K562 (cell line): ENCODE data around the gene GP1BA. TPM values are rescaled to one million over a fixed set of nuclear protein-coding genes. Genes with fewer than 3 reads are reported as not detected.

ENCODE experiments used
- ATAC-seq: fragments of 200-7000 bp; cut with Tn5 transposase; 3 replicates; pipeline ENCODE4 v1.9.1; 2020; ENCODE audit warnings: moderate library complexity
- BruUV-seq: library from RNA; stranded (reverse); fragments of 400-500 nt; replicated peaks from 2 replicates; lab custom pipeline; 2021; lab: Mats Ljungman, UMichigan
- CTCF ChIA-PET: fragments of 300-600 bp; formaldehyde crosslinking; extraction: SDS; loops from one replicate; lab custom pipeline; 2021; ENCODE audit warnings: low intra/inter-chr PET ratio; lab: Yijun Ruan, JAX
- POLR2A ChIA-PET: fragments of 300-600, 350-650 bp; sonication (Branson Sonifier 250); formaldehyde crosslinking; extraction: SDS; loops from one replicate; lab custom pipeline; 2021; ENCODE audit warnings: antibody characterized with exemption, inconsistent platforms; lab: Yijun Ruan, JAX
- DNase-seq, 4 experiments: peaks; one replicate each; pipeline versions ENCODE4 v3.0.0 to v3.0.0-alpha.2; 2011 to 2018; ENCODE audit warnings: low spot score in 3 of 4, mixed read lengths in 3 of 4; ENCODE audit errors: extremely low read depth in 1 of 4
- FAIRE-seq: peaks from 2 replicates; lab custom pipeline; 2011; peaks lifted over from hg19 to GRCh38; lab: Jason Lieb, UNC
- H2AFZ ChIP-seq: 2 replicates; pipeline ENCODE4 v1.6.0; 2011; ENCODE audit warnings: low read depth, low read length, control low read depth, inconsistent platforms
- H3K27ac ChIP-seq: fragments of 200-600 bp; 3 replicates; pipeline ENCODE4 v1.8.0; 2011; ENCODE audit warnings: low read depth, mild to moderate bottlenecking, control low read depth, inconsistent platforms, low read length, moderate library complexity, mixed read lengths; ENCODE audit errors: extremely low read depth
- H3K27me3 ChIP-seq, 2 experiments: fragments of 300-600 bp in 1 of 2; 2 replicates in 1 of 2; 3 replicates in 1 of 2; pipeline versions ENCODE4 v1.6.0 to v1.8.0; 2011; ENCODE audit warnings: inconsistent platforms in 2 of 2, low read length in 2 of 2, mild to moderate bottlenecking in 1 of 2, mixed read lengths in 1 of 2, moderate library complexity in 1 of 2; ENCODE audit not compliant: control insufficient read depth in 2 of 2, insufficient read depth in 2 of 2
- H3K36me3 ChIP-seq: fragments of 300-600 bp; 3 replicates; pipeline ENCODE4 v1.8.0; 2011; ENCODE audit warnings: mild to moderate bottlenecking, low read length, inconsistent platforms; ENCODE audit not compliant: control insufficient read depth, insufficient read depth
- H3K4me1 ChIP-seq, 2 experiments: fragments of 200-600 bp in 1 of 2; replicated peaks in 1 of 2; 2 replicates in 1 of 2; 3 replicates in 1 of 2; pipeline versions ENCODE4 v1.5.1 to v1.8.0; 2011; ENCODE audit warnings: inconsistent platforms in 2 of 2, low read length in 2 of 2, mild to moderate bottlenecking in 1 of 2, mixed read lengths in 1 of 2, moderate library complexity in 1 of 2; ENCODE audit not compliant: control insufficient read depth in 2 of 2, insufficient read depth in 2 of 2
- H3K4me2 ChIP-seq: 2 replicates; pipeline ENCODE4 v1.6.1; 2011; ENCODE audit warnings: low read length, control low read depth, inconsistent platforms, mixed read lengths; ENCODE audit not compliant: insufficient read depth
- H3K4me3 ChIP-seq: fragments of 200-600 bp; sonication (generic), shearing (Covaris generic); 2 replicates; pipeline ENCODE4 v1.5.1; 2016; ENCODE audit warnings: control low read depth, inconsistent platforms
- H3K79me2 ChIP-seq: fragments of 200-600 bp; 3 replicates; pipeline ENCODE4 v1.8.0; 2011; ENCODE audit warnings: low read length, inconsistent platforms; ENCODE audit not compliant: control insufficient read depth, insufficient read depth
- H3K9ac ChIP-seq, 2 experiments: 2 replicates each; pipeline versions ENCODE4 v1.6.0 to v1.6.1; 2011; ENCODE audit warnings: low read depth in 2 of 2, low read length in 2 of 2, control low read depth in 1 of 2, inconsistent platforms in 1 of 2, mild to moderate bottlenecking in 1 of 2, mixed read lengths in 1 of 2; ENCODE audit not compliant: insufficient read depth in 1 of 2
- H3K9me1 ChIP-seq: one replicate; pipeline ENCODE4 v1.6.0; 2011; ENCODE audit warnings: inconsistent platforms, mild to moderate bottlenecking, low read length, moderate library complexity; ENCODE audit not compliant: control insufficient read depth, insufficient read depth
- H3K9me3 ChIP-seq: replicated peaks from 2 replicates; pipeline ENCODE4 v1.5.1; 2011; ENCODE audit warnings: low read depth, low read length, inconsistent platforms; ENCODE audit not compliant: control insufficient read depth, insufficient read depth
- H4K20me1 ChIP-seq: replicated peaks from 2 replicates; pipeline ENCODE4 v1.6.1; 2011; ENCODE audit warnings: low read length, inconsistent platforms, mixed read lengths; ENCODE audit not compliant: control insufficient read depth, insufficient read depth
- CBFB ChIP-seq: sonication (generic); formaldehyde crosslinking; IDR thresholded peaks from 2 replicates; pipeline ENCODE4 v1.4.0; 2020; ENCODE audit warnings: mild to moderate bottlenecking, missing genetic modification reagents
- ERF ChIP-seq: fragments of 450-650 bp; formaldehyde crosslinking; IDR thresholded peaks from 2 replicates; pipeline ENCODE4 v1.4.0; 2020; ENCODE audit warnings: mild to moderate bottlenecking, mixed read lengths
- GATAD2B ChIP-seq: fragments of 450-650 bp; IDR thresholded peaks from 2 replicates; pipeline ENCODE4 v1.6.1; 2017; ENCODE audit warnings: mild to moderate bottlenecking, borderline replicate concordance
- HNRNPK ChIP-seq: fragments of 200-400 bp; formaldehyde crosslinking; IDR thresholded peaks from one replicate; pipeline ENCODE4 v1.6.1; 2018; ENCODE audit warnings: mild to moderate bottlenecking, low read depth, low read length; ENCODE audit not compliant: poor library complexity, severe bottlenecking
- HNRNPLL ChIP-seq: fragments of 200-400 bp; formaldehyde crosslinking; IDR thresholded peaks from 2 replicates; pipeline ENCODE4 v1.6.1; 2017; ENCODE audit warnings: low read length, low read depth, mild to moderate bottlenecking; ENCODE audit not compliant: poor library complexity, severe bottlenecking
- KAT8 ChIP-seq: fragments of 450-650 bp; IDR thresholded peaks from 2 replicates; pipeline ENCODE4 v1.6.1; 2016; ENCODE audit warnings: low read depth, mild to moderate bottlenecking
- MEF2D ChIP-seq: conservative IDR thresholded peaks from 2 replicates; pipeline ENCODE4 v1.6.1; 2016; ENCODE audit warnings: low read depth, missing genetic modification characterization, missing compliant biosample characterization
- SMAD3 ChIP-seq: fragments of 450-650 bp; formaldehyde crosslinking; conservative IDR thresholded peaks from 2 replicates; pipeline ENCODE4 v1.4.0; 2020; ENCODE audit warnings: mild to moderate bottlenecking
- TAL1 ChIP-seq: fragments of 450-650 bp; IDR thresholded peaks from 2 replicates; pipeline ENCODE4 v1.6.1; 2016; ENCODE audit warnings: mild to moderate bottlenecking
- ZNF384 ChIP-seq: IDR thresholded peaks from 2 replicates; pipeline ENCODE4 v1.6.1; 2012; ENCODE audit warnings: low read depth, low read length, improper control_type of control experiment
- ZNF41 ChIP-seq: fragments of 250-450 bp; sonication (Bioruptor Pico); conservative IDR thresholded peaks from 2 replicates; pipeline ENCODE4 v1.4.0; 2020; ENCODE audit warnings: mild to moderate bottlenecking
- ZNF584 ChIP-seq: fragments of 200-800 bp; sonication (Bioruptor generic); IDR thresholded peaks from 2 replicates; pipeline ENCODE4 v1.6.1; 2016; ENCODE audit warnings: low read depth, mild to moderate bottlenecking, missing genetic modification characterization, missing compliant biosample characterization
- WGBS: fragments of 100-300 bp; shearing (Covaris generic); methylation state at CpG from one replicate; pipeline ENCODE4 v1.1.6; 2016; ENCODE audit warnings: low coverage, mixed read lengths; ENCODE audit not compliant: insufficient coverage; ENCODE audit errors: missing lambda C conversion rate; 5-methylcytosine and 5-hydroxymethylcytosine counted together
- in situ Hi-C: fragments of 300-500 bp; cut with MboI; formaldehyde crosslinking; loops from 4 replicates; pipeline ENCODE4 v1.15.0; 2018; ENCODE audit warnings: inconsistent platforms, mixed read lengths
- intact Hi-C: fragments of 100-400 bp; cut with micrococcal nuclease; formaldehyde crosslinking; loops from 2 replicates; pipeline ENCODE4 v1.14.2; 2022
- polyA plus RNA-seq, 8 experiments: library from polyadenylated mRNA; depleted of rRNA in 4 of 8; stranded (reverse) in 5 of 8; unstranded in 3 of 8; fragments of >200 nt; fragmentation: Nextera tagmentation in 2 of 8; fragmentation: Illumina TruSeq in 1 of 8; extraction: Ambion mirVana in 2 of 8; extraction: Trizol in 1 of 8; gene quantifications; 2 replicates each; pipeline versions ENCODE4 v1.2.1 to v1.2.3, GENCODE V29; 2011 to 2014; ENCODE audit warnings: inconsistent platforms in 1 of 8, missing spikeins in 1 of 8
- total RNA-seq, 7 experiments: library from RNA; depleted of rRNA in 6 of 7; stranded (reverse); fragments of >200 nt in 6 of 7; fragmentation: Illumina TruSeq in 2 of 7; extraction: Trizol in 2 of 7; gene quantifications; 2 replicates each; pipeline versions ENCODE4 v1.2.1 to v1.2.3, GENCODE V29; 2011 to 2021; ENCODE audit warnings: low replicate concordance in 1 of 7
- TF ChIP-seq, protein P1 (sequence below): fragments of 450-650 bp; conservative IDR thresholded peaks from 2 replicates; pipeline ENCODE4 v1.6.1; 2016; ENCODE audit warnings: missing genetic modification characterization, low read depth, mild to moderate bottlenecking, control low read depth, missing compliant biosample characterization
- TF ChIP-seq, protein P2 (sequence below): fragments of 450-650 bp; IDR thresholded peaks from 2 replicates; pipeline ENCODE4 v1.6.1; 2017; ENCODE audit warnings: antibody characterized with exemption, mild to moderate bottlenecking

GP1BA gene
- total and polyA plus RNA-seq, 9 of the 15 experiments (the other 6 are each of a cell fraction or from before 2014, with no cell fraction given), result 0.01 TPM; not detected in 8

DNA sequence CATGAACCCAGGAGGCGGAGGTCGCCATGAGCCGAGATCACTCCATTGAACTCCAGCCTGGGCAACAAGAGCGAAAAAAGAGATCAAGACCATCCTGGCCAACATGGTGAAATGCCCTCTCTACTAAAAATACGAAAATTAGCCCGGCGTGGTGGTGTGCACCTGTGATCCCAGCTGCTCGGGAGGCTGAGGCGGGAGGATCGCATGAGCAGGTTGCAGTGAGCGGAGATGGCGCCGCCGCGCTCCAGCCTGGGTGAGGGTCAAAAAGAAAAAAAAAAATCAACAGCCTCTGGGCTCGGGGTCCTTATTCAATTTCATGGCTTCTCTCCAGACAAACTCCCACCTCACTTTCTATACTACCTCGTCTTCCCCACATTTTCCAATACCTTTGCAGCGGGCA, 3.2 kb upstream of the GP1BA start:
- H3K36me3 ChIP-seq, result no peaks in the 10 kb centered on the region

More for the DNA sequence above, 3.2 kb upstream of the GP1BA start:
- H3K27me3 ChIP-seq, result no peaks in the 10 kb centered on the region
- no peaks in the 10 kb centered on the region for H4K20me1 ChIP-seq
- H3K9ac ChIP-seq, result no peak overlapping the region
- no peaks in the 10 kb centered on the region for H3K9me3 ChIP-seq
- BruUV-seq, result no TSS peak
- no peak overlapping the region for H3K4me3 ChIP-seq
- ATAC-seq (no peak), DNase-seq (no peak), FAIRE-seq (no peak)
- no peaks in the 10 kb centered on the region for H3K79me2 ChIP-seq
- POLR2A ChIA-PET, result interaction anchor here (1.9 kb wide), 1 partner anchor 9 kb away, joined by 6 read pairs; no protein-coding TSS in a partner anchor
- in situ Hi-C loops (no loop called here), intact Hi-C loops (no loop called here)
- H2AFZ ChIP-seq, result no peak overlapping the region
- CTCF ChIA-PET, result no interaction called here
- no peak overlapping the region for H3K4me2 ChIP-seq
- H3K4me1 ChIP-seq, result peaks cover 0 to 8% of the 10 kb centered on the region in 2 experiments; a peak in 2 of 5 replicates
- no peak overlapping the region for H3K27ac ChIP-seq
- H3K9me1 ChIP-seq, result no peaks in the 10 kb centered on the region
- no peak for TF ChIP-seq MEF2D (tag)
- no peak for TF ChIP-seq SMAD3 (CRISPR knock-in tag)
- TF ChIP-seq TAL1, result no peak
- no peak for TF ChIP-seq ZNF384
- TF ChIP-seq CBFB (CRISPR knock-in tag), result no peak
- TF ChIP-seq, protein P1, sequence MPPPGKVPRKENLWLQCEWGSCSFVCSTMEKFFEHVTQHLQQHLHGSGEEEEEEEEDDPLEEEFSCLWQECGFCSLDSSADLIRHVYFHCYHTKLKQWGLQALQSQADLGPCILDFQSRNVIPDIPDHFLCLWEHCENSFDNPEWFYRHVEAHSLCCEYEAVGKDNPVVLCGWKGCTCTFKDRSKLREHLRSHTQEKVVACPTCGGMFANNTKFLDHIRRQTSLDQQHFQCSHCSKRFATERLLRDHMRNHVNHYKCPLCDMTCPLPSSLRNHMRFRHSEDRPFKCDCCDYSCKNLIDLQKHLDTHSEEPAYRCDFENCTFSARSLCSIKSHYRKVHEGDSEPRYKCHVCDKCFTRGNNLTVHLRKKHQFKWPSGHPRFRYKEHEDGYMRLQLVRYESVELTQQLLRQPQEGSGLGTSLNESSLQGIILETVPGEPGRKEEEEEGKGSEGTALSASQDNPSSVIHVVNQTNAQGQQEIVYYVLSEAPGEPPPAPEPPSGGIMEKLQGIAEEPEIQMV (tag), result no peak
- TF ChIP-seq KAT8, result no peak
- TF ChIP-seq ERF (CRISPR knock-in tag), result no peak
- TF ChIP-seq, protein P2, sequence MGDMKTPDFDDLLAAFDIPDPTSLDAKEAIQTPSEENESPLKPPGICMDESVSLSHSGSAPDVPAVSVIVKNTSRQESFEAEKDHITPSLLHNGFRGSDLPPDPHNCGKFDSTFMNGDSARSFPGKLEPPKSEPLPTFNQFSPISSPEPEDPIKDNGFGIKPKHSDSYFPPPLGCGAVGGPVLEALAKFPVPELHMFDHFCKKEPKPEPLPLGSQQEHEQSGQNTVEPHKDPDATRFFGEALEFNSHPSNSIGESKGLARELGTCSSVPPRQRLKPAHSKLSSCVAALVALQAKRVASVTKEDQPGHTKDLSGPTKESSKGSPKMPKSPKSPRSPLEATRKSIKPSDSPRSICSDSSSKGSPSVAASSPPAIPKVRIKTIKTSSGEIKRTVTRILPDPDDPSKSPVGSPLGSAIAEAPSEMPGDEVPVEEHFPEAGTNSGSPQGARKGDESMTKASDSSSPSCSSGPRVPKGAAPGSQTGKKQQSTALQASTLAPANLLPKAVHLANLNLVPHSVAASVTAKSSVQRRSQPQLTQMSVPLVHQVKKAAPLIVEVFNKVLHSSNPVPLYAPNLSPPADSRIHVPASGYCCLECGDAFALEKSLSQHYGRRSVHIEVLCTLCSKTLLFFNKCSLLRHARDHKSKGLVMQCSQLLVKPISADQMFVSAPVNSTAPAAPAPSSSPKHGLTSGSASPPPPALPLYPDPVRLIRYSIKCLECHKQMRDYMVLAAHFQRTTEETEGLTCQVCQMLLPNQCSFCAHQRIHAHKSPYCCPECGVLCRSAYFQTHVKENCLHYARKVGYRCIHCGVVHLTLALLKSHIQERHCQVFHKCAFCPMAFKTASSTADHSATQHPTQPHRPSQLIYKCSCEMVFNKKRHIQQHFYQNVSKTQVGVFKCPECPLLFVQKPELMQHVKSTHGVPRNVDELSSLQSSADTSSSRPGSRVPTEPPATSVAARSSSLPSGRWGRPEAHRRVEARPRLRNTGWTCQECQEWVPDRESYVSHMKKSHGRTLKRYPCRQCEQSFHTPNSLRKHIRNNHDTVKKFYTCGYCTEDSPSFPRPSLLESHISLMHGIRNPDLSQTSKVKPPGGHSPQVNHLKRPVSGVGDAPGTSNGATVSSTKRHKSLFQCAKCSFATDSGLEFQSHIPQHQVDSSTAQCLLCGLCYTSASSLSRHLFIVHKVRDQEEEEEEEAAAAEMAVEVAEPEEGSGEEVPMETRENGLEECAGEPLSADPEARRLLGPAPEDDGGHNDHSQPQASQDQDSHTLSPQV, result no peak
- no peak for TF ChIP-seq ZNF41
- no peak for TF ChIP-seq HNRNPLL
- no peak for TF ChIP-seq ZNF584 (CRISPR knock-in tag)
- no peak for TF ChIP-seq HNRNPK
- TF ChIP-seq GATAD2B, result no peak
- 88% methylated on average over 11 of the region's 18 CpGs for WGBS
